Sigmoid colon (tissue), 4 donors: ENCODE measurements around the gene HLA-G.

Experiments
- EP300 ChIP-seq, 4 donors: sonication (generic); formaldehyde crosslinking; IDR thresholded peaks; one replicate each; pipeline ENCODE4 v1.6.1; 2017; ENCODE audit warnings: antibody characterized with exemption in 4 of 4
- POLR2A ChIP-seq, 2 donors: fragments of 450-650 bp; IDR thresholded peaks; one replicate each; pipeline ENCODE4 v1.6.1; 2016; ENCODE audit warnings: antibody characterized with exemption in 2 of 2, mild to moderate bottlenecking in 2 of 2, moderate library complexity in 2 of 2
- POLR2AphosphoS5 ChIP-seq, 4 donors: sonication (generic); formaldehyde crosslinking; IDR thresholded peaks; one replicate each; pipeline ENCODE4 v1.6.1; 2017; ENCODE audit warnings: antibody characterized with exemption in 4 of 4
- TF ChIP-seq, protein P1 (sequence below), 4 experiments: fragments of 450-650 bp in 3 of 4; fragments of 200-600 bp in 1 of 4; IDR thresholded peaks; one replicate each; pipeline ENCODE4 v1.5.1; 2016 to 2019; ENCODE audit warnings: antibody characterized with exemption in 4 of 4, mild to moderate bottlenecking in 3 of 4, moderate library complexity in 2 of 4

DNA sequence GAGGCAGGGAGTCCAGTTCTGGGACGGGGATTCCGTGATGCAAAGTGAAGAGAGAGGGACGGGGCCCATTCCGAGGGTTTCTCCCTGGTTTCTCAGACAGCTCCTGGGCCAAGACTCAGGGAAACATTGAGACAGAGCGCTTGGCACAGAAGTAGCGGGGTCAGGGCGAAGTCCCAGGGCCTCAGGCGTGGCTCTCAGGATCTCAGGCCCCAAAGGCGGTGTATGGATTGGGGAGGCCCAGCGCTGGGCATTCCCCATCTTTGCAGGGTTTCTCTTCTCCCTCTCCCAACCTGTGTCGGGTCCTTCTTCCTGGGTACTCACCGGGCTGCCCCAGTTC lies 35.9 kb upstream of the HLA-G start:
- TF ChIP-seq, protein P1, sequence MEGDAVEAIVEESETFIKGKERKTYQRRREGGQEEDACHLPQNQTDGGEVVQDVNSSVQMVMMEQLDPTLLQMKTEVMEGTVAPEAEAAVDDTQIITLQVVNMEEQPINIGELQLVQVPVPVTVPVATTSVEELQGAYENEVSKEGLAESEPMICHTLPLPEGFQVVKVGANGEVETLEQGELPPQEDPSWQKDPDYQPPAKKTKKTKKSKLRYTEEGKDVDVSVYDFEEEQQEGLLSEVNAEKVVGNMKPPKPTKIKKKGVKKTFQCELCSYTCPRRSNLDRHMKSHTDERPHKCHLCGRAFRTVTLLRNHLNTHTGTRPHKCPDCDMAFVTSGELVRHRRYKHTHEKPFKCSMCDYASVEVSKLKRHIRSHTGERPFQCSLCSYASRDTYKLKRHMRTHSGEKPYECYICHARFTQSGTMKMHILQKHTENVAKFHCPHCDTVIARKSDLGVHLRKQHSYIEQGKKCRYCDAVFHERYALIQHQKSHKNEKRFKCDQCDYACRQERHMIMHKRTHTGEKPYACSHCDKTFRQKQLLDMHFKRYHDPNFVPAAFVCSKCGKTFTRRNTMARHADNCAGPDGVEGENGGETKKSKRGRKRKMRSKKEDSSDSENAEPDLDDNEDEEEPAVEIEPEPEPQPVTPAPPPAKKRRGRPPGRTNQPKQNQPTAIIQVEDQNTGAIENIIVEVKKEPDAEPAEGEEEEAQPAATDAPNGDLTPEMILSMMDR (IDR thresholded peaks at IDR 0.05), result no peak
- TF ChIP-seq EP300 (IDR thresholded peaks at IDR 0.05) (no peak), POLR2AphosphoS5 (IDR thresholded peaks at IDR 0.05) (no peak), POLR2A (IDR thresholded peaks at IDR 0.05) (no peak)
